Measurements from ENCODE around the gene INPP4A.

Gene INPP4A

DNA sequence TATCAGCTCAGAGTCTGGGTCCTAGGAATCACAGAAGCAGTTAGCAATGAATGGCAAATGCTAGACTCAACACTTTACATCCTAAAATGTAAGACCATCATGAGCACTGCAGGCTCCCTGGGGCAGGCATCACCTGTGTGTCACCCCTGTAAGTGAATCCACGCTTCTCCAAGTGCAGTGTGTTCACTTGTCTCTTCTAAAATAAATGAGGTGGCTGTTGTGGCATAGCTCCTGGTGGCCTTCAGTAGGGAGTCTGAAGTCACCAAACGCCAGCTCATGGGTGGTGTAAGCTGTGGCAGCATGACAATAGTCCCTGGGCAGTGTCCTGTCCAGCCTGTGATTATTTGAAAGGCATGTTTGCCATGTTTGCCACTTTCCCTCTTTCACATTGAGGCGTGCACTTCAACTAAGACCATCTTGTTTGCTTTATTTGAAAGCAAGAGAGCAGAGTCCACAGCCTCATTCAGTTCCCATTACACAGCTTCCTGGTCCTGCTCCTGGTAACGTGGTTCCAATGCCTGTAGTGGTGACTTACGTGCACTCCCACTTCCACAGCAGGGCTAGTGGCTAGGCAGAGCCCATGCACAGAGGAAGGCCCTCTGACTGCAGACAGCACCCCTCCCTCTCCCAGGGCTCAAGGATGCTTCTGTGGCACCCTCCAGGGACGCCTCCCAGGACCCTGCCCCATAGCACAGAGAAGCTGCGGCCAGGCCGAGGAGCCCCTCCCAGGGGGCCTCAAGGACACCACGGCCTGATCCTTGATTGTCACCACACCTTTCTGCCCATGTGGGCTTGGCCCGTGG, 139.4 kb downstream of the INPP4A start:
- ATAC-seq: no peak
- TF ChIP-seq ISL1 (CRISPR knock-in tag; IDR thresholded peaks at IDR 0.05): no peak
- no peak for TF ChIP-seq ARNTL (CRISPR knock-in tag; IDR thresholded peaks at IDR 0.05; ENCODE audit: borderline replicate concordance, low read depth)
- no peak for TF ChIP-seq GLIS3 (CRISPR knock-in tag; IDR thresholded peaks at IDR 0.05)
- no peak for TF ChIP-seq TOX (CRISPR knock-in tag; IDR thresholded peaks at IDR 0.05; ENCODE audit: borderline replicate concordance)
- TF ChIP-seq OSR1 (CRISPR knock-in tag; IDR thresholded peaks at IDR 0.05): no peak
- TF ChIP-seq, protein P1, sequence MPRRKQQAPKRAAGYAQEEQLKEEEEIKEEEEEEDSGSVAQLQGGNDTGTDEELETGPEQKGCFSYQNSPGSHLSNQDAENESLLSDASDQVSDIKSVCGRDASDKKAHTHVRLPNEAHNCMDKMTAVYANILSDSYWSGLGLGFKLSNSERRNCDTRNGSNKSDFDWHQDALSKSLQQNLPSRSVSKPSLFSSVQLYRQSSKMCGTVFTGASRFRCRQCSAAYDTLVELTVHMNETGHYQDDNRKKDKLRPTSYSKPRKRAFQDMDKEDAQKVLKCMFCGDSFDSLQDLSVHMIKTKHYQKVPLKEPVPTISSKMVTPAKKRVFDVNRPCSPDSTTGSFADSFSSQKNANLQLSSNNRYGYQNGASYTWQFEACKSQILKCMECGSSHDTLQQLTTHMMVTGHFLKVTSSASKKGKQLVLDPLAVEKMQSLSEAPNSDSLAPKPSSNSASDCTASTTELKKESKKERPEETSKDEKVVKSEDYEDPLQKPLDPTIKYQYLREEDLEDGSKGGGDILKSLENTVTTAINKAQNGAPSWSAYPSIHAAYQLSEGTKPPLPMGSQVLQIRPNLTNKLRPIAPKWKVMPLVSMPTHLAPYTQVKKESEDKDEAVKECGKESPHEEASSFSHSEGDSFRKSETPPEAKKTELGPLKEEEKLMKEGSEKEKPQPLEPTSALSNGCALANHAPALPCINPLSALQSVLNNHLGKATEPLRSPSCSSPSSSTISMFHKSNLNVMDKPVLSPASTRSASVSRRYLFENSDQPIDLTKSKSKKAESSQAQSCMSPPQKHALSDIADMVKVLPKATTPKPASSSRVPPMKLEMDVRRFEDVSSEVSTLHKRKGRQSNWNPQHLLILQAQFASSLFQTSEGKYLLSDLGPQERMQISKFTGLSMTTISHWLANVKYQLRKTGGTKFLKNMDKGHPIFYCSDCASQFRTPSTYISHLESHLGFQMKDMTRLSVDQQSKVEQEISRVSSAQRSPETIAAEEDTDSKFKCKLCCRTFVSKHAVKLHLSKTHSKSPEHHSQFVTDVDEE (CRISPR knock-in tag; IDR thresholded peaks at IDR 0.05): no peak
- no peak for TF ChIP-seq ZNF8 (CRISPR knock-in tag; IDR thresholded peaks at IDR 0.05)
- TF ChIP-seq CSDC2 (CRISPR knock-in tag; IDR thresholded peaks at IDR 0.05): no peak
- TF ChIP-seq TCF4 (CRISPR knock-in tag; IDR thresholded peaks at IDR 0.05; ENCODE audit: borderline replicate concordance): no peak
- no peak for TF ChIP-seq ZNF565 (CRISPR knock-in tag; conservative IDR thresholded peaks at IDR 0.05; ENCODE audit: low read depth)
- no peak for TF ChIP-seq ESRRG (CRISPR knock-in tag; IDR thresholded peaks at IDR 0.05)
- TF ChIP-seq ZFP30 (CRISPR knock-in tag; IDR thresholded peaks at IDR 0.05): no peak
- TF ChIP-seq PPARA (CRISPR knock-in tag; IDR thresholded peaks at IDR 0.05; ENCODE audit: borderline replicate concordance): no peak
- TF ChIP-seq, protein P2, sequence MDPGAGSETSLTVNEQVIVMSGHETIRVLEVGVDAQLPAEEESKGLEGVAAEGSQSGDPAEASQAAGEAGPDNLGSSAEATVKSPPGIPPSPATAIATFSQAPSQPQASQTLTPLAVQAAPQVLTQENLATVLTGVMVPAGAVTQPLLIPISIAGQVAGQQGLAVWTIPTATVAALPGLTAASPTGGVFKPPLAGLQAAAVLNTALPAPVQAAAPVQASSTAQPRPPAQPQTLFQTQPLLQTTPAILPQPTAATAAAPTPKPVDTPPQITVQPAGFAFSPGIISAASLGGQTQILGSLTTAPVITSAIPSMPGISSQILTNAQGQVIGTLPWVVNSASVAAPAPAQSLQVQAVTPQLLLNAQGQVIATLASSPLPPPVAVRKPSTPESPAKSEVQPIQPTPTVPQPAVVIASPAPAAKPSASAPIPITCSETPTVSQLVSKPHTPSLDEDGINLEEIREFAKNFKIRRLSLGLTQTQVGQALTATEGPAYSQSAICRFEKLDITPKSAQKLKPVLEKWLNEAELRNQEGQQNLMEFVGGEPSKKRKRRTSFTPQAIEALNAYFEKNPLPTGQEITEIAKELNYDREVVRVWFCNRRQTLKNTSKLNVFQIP (CRISPR knock-in tag; IDR thresholded peaks at IDR 0.05; ENCODE audit: borderline replicate concordance, low read depth): no peak
- no peak for TF ChIP-seq ZC3H10 (CRISPR knock-in tag; IDR thresholded peaks at IDR 0.05)

DNA sequence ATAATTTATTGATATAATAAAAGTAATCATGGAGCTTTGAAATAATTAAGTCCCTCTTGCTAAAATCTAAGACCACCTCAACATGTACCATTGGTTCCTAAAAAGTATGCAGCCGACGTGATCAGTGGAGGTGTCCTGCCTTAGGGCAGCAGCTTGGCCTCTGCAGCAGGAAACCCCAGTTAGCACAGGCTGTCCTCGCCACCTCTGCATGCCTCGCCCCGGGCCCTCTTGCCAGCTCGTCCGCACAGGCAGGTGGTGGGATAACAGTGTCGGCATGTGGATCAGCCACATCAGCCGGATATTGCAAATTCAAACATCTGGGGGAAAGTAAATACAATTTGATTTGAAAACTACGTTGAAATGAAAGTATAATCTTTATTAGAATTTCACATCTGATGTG, 140.7 kb downstream of the INPP4A start:
- TF ChIP-seq ZFP3 (CRISPR knock-in tag; IDR thresholded peaks at IDR 0.05) (no peak), ZNF8 (CRISPR knock-in tag; IDR thresholded peaks at IDR 0.05) (no peak), PPARA (CRISPR knock-in tag; IDR thresholded peaks at IDR 0.05; ENCODE audit: borderline replicate concordance) (no peak), ESRRG (CRISPR knock-in tag; IDR thresholded peaks at IDR 0.05) (no peak), RARB (CRISPR knock-in tag; IDR thresholded peaks at IDR 0.05) (no peak), BACH2 (CRISPR knock-in tag; IDR thresholded peaks at IDR 0.05; ENCODE audit: borderline replicate concordance) (no peak), ZFP30 (CRISPR knock-in tag; IDR thresholded peaks at IDR 0.05) (no peak), TCF4 (CRISPR knock-in tag; IDR thresholded peaks at IDR 0.05; ENCODE audit: borderline replicate concordance) (no peak), ZC3H10 (CRISPR knock-in tag; IDR thresholded peaks at IDR 0.05) (no peak), ARNTL (CRISPR knock-in tag; IDR thresholded peaks at IDR 0.05; ENCODE audit: borderline replicate concordance, low read depth) (no peak)
- TF ChIP-seq, protein P3, sequence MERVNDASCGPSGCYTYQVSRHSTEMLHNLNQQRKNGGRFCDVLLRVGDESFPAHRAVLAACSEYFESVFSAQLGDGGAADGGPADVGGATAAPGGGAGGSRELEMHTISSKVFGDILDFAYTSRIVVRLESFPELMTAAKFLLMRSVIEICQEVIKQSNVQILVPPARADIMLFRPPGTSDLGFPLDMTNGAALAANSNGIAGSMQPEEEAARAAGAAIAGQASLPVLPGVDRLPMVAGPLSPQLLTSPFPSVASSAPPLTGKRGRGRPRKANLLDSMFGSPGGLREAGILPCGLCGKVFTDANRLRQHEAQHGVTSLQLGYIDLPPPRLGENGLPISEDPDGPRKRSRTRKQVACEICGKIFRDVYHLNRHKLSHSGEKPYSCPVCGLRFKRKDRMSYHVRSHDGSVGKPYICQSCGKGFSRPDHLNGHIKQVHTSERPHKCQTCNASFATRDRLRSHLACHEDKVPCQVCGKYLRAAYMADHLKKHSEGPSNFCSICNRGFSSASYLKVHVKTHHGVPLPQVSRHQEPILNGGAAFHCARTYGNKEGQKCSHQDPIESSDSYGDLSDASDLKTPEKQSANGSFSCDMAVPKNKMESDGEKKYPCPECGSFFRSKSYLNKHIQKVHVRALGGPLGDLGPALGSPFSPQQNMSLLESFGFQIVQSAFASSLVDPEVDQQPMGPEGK (CRISPR knock-in tag; IDR thresholded peaks at IDR 0.05; ENCODE audit: borderline replicate concordance): no peak
- TF ChIP-seq, protein P4, sequence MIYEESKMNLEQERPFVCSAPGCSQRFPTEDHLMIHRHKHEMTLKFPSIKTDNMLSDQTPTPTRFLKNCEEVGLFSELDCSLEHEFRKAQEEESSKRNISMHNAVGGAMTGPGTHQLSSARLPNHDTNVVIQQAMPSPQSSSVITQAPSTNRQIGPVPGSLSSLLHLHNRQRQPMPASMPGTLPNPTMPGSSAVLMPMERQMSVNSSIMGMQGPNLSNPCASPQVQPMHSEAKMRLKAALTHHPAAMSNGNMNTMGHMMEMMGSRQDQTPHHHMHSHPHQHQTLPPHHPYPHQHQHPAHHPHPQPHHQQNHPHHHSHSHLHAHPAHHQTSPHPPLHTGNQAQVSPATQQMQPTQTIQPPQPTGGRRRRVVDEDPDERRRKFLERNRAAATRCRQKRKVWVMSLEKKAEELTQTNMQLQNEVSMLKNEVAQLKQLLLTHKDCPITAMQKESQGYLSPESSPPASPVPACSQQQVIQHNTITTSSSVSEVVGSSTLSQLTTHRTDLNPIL (CRISPR knock-in tag; IDR thresholded peaks at IDR 0.05; ENCODE audit: low read depth): no peak
- TF ChIP-seq, protein P1 (CRISPR knock-in tag; IDR thresholded peaks at IDR 0.05): no peak
- TF ChIP-seq, protein P2 (CRISPR knock-in tag; IDR thresholded peaks at IDR 0.05; ENCODE audit: borderline replicate concordance, low read depth): no peak
- TF ChIP-seq, protein P5, sequence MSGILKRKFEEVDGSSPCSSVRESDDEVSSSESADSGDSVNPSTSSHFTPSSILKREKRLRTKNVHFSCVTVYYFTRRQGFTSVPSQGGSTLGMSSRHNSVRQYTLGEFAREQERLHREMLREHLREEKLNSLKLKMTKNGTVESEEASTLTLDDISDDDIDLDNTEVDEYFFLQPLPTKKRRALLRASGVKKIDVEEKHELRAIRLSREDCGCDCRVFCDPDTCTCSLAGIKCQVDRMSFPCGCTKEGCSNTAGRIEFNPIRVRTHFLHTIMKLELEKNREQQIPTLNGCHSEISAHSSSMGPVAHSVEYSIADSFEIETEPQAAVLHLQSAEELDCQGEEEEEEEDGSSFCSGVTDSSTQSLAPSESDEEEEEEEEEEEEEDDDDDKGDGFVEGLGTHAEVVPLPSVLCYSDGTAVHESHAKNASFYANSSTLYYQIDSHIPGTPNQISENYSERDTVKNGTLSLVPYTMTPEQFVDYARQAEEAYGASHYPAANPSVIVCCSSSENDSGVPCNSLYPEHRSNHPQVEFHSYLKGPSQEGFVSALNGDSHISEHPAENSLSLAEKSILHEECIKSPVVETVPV (CRISPR knock-in tag; IDR thresholded peaks at IDR 0.05): no peak
- no peak for ATAC-seq

Measured in SK-N-SH treated with all-trans-retinoic acid at 6 μM for 48 hours (cell line).